OCI-LY7 (cell line): Measurements from ENCODE around the gene CREB3. TPM values are rescaled to one million over a fixed set of nuclear protein-coding genes. Genes with fewer than 3 reads are reported as not detected.

Experiments used
- BruUV-seq: library from RNA; stranded (reverse); fragments of 400-500 nt; replicated peaks from 2 replicates; lab custom pipeline; 2021; lab: Mats Ljungman, UMichigan
- CTCF ChIA-PET: fragments of 300-600 bp; sonication (Branson Sonifier 250); formaldehyde crosslinking; loops from one replicate; lab custom pipeline; 2022; ENCODE audit warnings: antibody characterized with exemption; ENCODE audit not compliant: unreplicated experiment; lab: Charles Lee
- POLR2A ChIA-PET: fragments of 300-600 bp; sonication (Branson Sonifier 250); formaldehyde crosslinking; loops from one replicate; lab custom pipeline; 2022; ENCODE audit warnings: antibody characterized with exemption; lab: Charles Lee
- DNase-seq: peaks from one replicate; pipeline ENCODE4 v3.0.0-alpha.2; 2015; ENCODE audit warnings: low spot score
- H2AFZ ChIP-seq: fragments of 200-600 bp; sonication (generic), shearing (Covaris generic); 2 replicates; pipeline ENCODE4 v1.6.1; 2014; ENCODE audit warnings: mild to moderate bottlenecking, antibody characterized with exemption, low read length, moderate library complexity
- H3K27ac ChIP-seq: fragments of 200-600 bp; sonication (generic); 2 replicates; pipeline ENCODE4 v1.5.1; 2014; ENCODE audit warnings: mixed run types, low read depth, mild to moderate bottlenecking, moderate library complexity, low read length, inconsistent platforms; ENCODE audit not compliant: poor library complexity, severe bottlenecking
- H3K36me3 ChIP-seq: fragments of 200-600 bp; sonication (generic); 2 replicates; pipeline ENCODE4 v1.6.1; 2014; ENCODE audit warnings: mild to moderate bottlenecking, antibody characterized with exemption, low read length, moderate library complexity, mixed read lengths; ENCODE audit not compliant: insufficient read depth
- H3K4me1 ChIP-seq: fragments of 200-600 bp; sonication (generic); 2 replicates; pipeline ENCODE4 v1.5.1; 2014; ENCODE audit warnings: mild to moderate bottlenecking, low read length; ENCODE audit not compliant: insufficient read depth, poor library complexity, severe bottlenecking
- H3K4me2 ChIP-seq: fragments of 200-600 bp; sonication (generic); 2 replicates; pipeline ENCODE4 v1.6.1; 2014; ENCODE audit warnings: mild to moderate bottlenecking, low read length
- H3K4me3 ChIP-seq: fragments of 200-600 bp; sonication (generic); 2 replicates; pipeline ENCODE4 v1.5.1; 2014; ENCODE audit warnings: mild to moderate bottlenecking, low read depth, low read length; ENCODE audit not compliant: poor library complexity, severe bottlenecking
- H3K79me2 ChIP-seq: fragments of 200-600 bp; sonication (generic); 2 replicates; pipeline ENCODE4 v1.6.1; 2016; ENCODE audit warnings: low read depth, mild to moderate bottlenecking, low read length, moderate library complexity, mixed read lengths; ENCODE audit not compliant: insufficient read depth
- H3K9me2 ChIP-seq: fragments of 200-600 bp; sonication (generic); 2 replicates; pipeline ENCODE4 v1.6.1; 2016; ENCODE audit warnings: mild to moderate bottlenecking, low read length, mixed read lengths; ENCODE audit not compliant: insufficient read depth
- H3K9me3 ChIP-seq: fragments of 200-600 bp; sonication (generic); 2 replicates; pipeline ENCODE4 v1.6.1; 2014; ENCODE audit warnings: mild to moderate bottlenecking, mixed run types, low read length, mixed read lengths
- H4K20me1 ChIP-seq: fragments of 200-600 bp; sonication (generic); 2 replicates; pipeline ENCODE4 v1.6.1; 2014; ENCODE audit warnings: mild to moderate bottlenecking, antibody characterized with exemption, low read length, moderate library complexity, mixed read lengths; ENCODE audit not compliant: insufficient read depth
- CTCF ChIP-seq: fragments of 200-600 bp; sonication (generic); conservative IDR thresholded peaks from 2 replicates; pipeline ENCODE4 v1.5.1; 2014; ENCODE audit warnings: mild to moderate bottlenecking, antibody characterized with exemption, low read length, moderate library complexity, mixed read lengths
- EZH2phosphoT487 ChIP-seq: fragments of 200-600 bp; sonication (generic); IDR thresholded peaks from 2 replicates; pipeline ENCODE4 v1.6.1; 2018; ENCODE audit warnings: low read depth, borderline replicate concordance, mild to moderate bottlenecking, mixed run types, antibody characterized with exemption, low read length, moderate library complexity, mixed read lengths
- intact Hi-C: fragments of 100-400 bp; cut with micrococcal nuclease; formaldehyde crosslinking; loops from one replicate; pipeline ENCODE4 v1.10.0; 2022; ENCODE audit not compliant: unreplicated experiment
- total RNA-seq, 2 experiments: library from RNA; depleted of rRNA in 1 of 2; stranded (reverse); fragments of >200 nt in 1 of 2; shearing (Covaris generic) in 1 of 2; gene quantifications; 2 replicates each; pipeline ENCODE4 v1.2.3, GENCODE V29; 2014 to 2022

CREB3 gene
- total RNA-seq, 2 experiments from 2014 or later: 18.2 to 23.0 TPM

DNA sequence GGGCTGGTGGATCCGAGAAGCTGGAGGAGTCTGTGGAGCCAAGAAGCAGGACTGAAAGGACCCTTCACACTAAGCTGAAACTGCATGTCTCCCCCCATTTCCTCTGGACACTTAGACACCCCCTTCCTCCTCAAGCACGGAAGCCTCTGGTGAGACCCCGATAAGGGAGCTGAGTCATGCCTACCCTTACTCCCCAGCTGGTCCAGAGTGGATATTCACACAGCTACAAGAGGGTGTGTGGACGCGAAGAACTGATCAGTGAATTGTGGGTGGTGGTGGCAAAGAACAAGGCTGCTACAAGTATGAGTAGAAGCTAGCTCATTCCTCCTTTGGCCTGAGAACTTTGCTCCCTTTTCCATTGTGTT lies 4.8 kb upstream of the CREB3 start:
- BruUV-seq: no TSS peak
- Histone ChIP-seq H3K36me3 (peaks cover 44% of the 10 kb centered on the region), H3K9me2 (no peaks in the 10 kb centered on the region), H3K4me3 (peak overlapping the region; percentile 89), H3K79me2 (peaks cover 51% of the 10 kb centered on the region), H3K4me1 (peaks cover 48% of the 10 kb centered on the region), H3K27ac (peak overlapping the region; percentile 46), H4K20me1 (peaks cover 15% of the 10 kb centered on the region; the same call in 1 of the 2 replicates), H3K9me3 (no peaks in the 10 kb centered on the region), H2AFZ (no peak overlapping the region), H3K4me2 (peak overlapping the region; percentile 97)
- intact Hi-C loops: loop anchor here (2.0 kb wide), 1 partner anchor 69 kb away; the partner anchor contains the start of genes CCDC107 and RMRP
- no peak for DNase-seq
- ChIA-PET CTCF (interaction anchor here (0.8 to 2.2 kb wide), 12 partner anchors 22 to 111 kb away, joined by 3 to 13 read pairs (median 4); partner anchors contain the start of genes ARHGEF39, GBA2 and RGP1), POLR2A (interaction anchor here (0.7 to 2.4 kb wide), 16 partner anchors 10 to 134 kb away, joined by 3 to 18 read pairs (median 4); partner anchors contain the start of genes ARHGEF39, CA9, GBA2 and RGP1)
- TF ChIP-seq EZH2phosphoT487 (no peak), CTCF (no peak)

- peaks cover 38% of the 10 kb centered on the region for H3K36me3 ChIP-seq
- H3K4me2 ChIP-seq: peak overlapping the region; percentile 97
- H3K4me1 ChIP-seq: peaks cover 49% of the 10 kb centered on the region
- H3K79me2 ChIP-seq: peaks cover 51% of the 10 kb centered on the region
- peaks cover 15% of the 10 kb centered on the region; the same call in 1 of the 2 replicates for H4K20me1 ChIP-seq
- peak overlapping the region; percentile 89 for H3K4me3 ChIP-seq
- TF ChIP-seq EZH2phosphoT487 (no peak), CTCF (no peak)
- H2AFZ ChIP-seq: no peak overlapping the region
- BruUV-seq: no TSS peak
- POLR2A ChIA-PET: interaction anchor here (0.6 to 2.4 kb wide), 21 partner anchors 11 to 258 kb away, joined by 3 to 18 read pairs (median 4); partner anchors contain the start of genes ARHGEF39, CA9, GBA2 and RGP1
- peak; percentile 63 for DNase-seq
- H3K9me3 ChIP-seq: no peaks in the 10 kb centered on the region
- no peaks in the 10 kb centered on the region for H3K9me2 ChIP-seq
- peak overlapping the region; percentile 46 for H3K27ac ChIP-seq
- CTCF ChIA-PET: interaction anchor here (0.8 to 2.2 kb wide), 12 partner anchors 13 to 112 kb away, joined by 3 to 13 read pairs (median 4); partner anchors contain the start of genes ARHGEF39, GBA2 and RGP1
- intact Hi-C loops: loop anchor here (2.0 kb wide), 1 partner anchor 70 kb away; the partner anchor contains the start of genes CCDC107 and RMRP
These were observed 4.2 kb upstream of the CREB3 start for GRCh38 chr9:35728041-35728971.
